Breast epithelium (tissue), 4 donors: ENCODE results near the gene MAP4K4. TPM values are rescaled to one million over a fixed set of nuclear protein-coding genes. Genes with fewer than 3 reads are reported as not detected.
"Not testable (repeated sequence)": the region's sequence is repeated elsewhere in the genome, so short reads cannot be mapped to it uniquely, and the experiment has no call there.

Source experiments
- DNase-seq, 2 donors: peaks; one replicate each; pipeline ENCODE4 v3.0.0-alpha.2; 2019; ENCODE audit warnings: low spot score in 2 of 2
- H3K27ac ChIP-seq, 2 donors: fragments of 200-600 bp; sonication (generic) in 1 of 2; one replicate each; pipeline ENCODE4 v1.5.1; 2016 to 2019; ENCODE audit warnings: mild to moderate bottlenecking in 1 of 2
- H3K27me3 ChIP-seq, 2 donors: fragments of 200-600 bp; sonication (generic) in 1 of 2; one replicate each; pipeline versions ENCODE4 v1.5.1 to v1.6.0; 2017 to 2019; ENCODE audit warnings: control low read depth in 1 of 2, mild to moderate bottlenecking in 1 of 2
- H3K36me3 ChIP-seq: fragments of 200-600 bp; one replicate; pipeline ENCODE4 v1.5.1; 2019
- H3K4me1 ChIP-seq, 2 donors: fragments of 200-600 bp; sonication (generic); one replicate each; pipeline ENCODE4 v1.5.1; 2016 to 2019; ENCODE audit warnings: control low read depth in 1 of 2
- H3K4me3 ChIP-seq, 3 donors: fragments of 200-600 bp; sonication (generic); 1 replicate in 2 of 3; 2 replicates in 1 of 3; pipeline ENCODE4 v1.5.1; 2016 to 2019; ENCODE audit warnings: mild to moderate bottlenecking in 3 of 3, moderate library complexity in 2 of 3
- H3K9me3 ChIP-seq, 2 donors: fragments of 200-600 bp; sonication (generic) in 1 of 2; one replicate each; pipeline ENCODE4 v1.5.1; 2016 to 2019; ENCODE audit warnings: control low read depth in 1 of 2
- POLR2A ChIP-seq: fragments of 450-650 bp; IDR thresholded peaks from one replicate; pipeline ENCODE4 v1.6.1; 2016; ENCODE audit warnings: antibody characterized with exemption, mild to moderate bottlenecking, moderate library complexity
- POLR2AphosphoS5 ChIP-seq, 3 donors: sonication (generic); formaldehyde crosslinking; IDR thresholded peaks; one replicate each; pipeline ENCODE4 v1.6.1; 2017; ENCODE audit warnings: antibody characterized with exemption in 3 of 3
- intact Hi-C: fragments of 100-400 bp; cut with DNase I; formaldehyde crosslinking; loops from one replicate; pipeline ENCODE4 v1.15.1; 2023; ENCODE audit warnings: low total_unique reads
- total RNA-seq, 3 donors: library from RNA; depleted of rRNA; stranded (reverse); fragments of >200 nt; gene quantifications; one replicate each; pipeline ENCODE4 v1.1.0, GENCODE V29; 2016
- TF ChIP-seq, protein P1 (sequence below), 3 donors: fragments of 450-650 bp; IDR thresholded peaks; one replicate each; pipeline ENCODE4 v1.5.1; 2016 to 2017; ENCODE audit warnings: antibody characterized with exemption in 3 of 3, mild to moderate bottlenecking in 3 of 3, moderate library complexity in 3 of 3

MAP4K4 gene
- total RNA-seq, 3 donors from 2014 or later: 62.1 to 89.1 (median 74.7) TPM

GRCh38 chr2:101744832-101745231 is 47.3 kb downstream of the MAP4K4 start:
- intact Hi-C loops: no loop called here
- no peaks in the 10 kb centered on the region for H3K9me3 ChIP-seq
- no peak overlapping the region for H3K27ac ChIP-seq

DNA sequence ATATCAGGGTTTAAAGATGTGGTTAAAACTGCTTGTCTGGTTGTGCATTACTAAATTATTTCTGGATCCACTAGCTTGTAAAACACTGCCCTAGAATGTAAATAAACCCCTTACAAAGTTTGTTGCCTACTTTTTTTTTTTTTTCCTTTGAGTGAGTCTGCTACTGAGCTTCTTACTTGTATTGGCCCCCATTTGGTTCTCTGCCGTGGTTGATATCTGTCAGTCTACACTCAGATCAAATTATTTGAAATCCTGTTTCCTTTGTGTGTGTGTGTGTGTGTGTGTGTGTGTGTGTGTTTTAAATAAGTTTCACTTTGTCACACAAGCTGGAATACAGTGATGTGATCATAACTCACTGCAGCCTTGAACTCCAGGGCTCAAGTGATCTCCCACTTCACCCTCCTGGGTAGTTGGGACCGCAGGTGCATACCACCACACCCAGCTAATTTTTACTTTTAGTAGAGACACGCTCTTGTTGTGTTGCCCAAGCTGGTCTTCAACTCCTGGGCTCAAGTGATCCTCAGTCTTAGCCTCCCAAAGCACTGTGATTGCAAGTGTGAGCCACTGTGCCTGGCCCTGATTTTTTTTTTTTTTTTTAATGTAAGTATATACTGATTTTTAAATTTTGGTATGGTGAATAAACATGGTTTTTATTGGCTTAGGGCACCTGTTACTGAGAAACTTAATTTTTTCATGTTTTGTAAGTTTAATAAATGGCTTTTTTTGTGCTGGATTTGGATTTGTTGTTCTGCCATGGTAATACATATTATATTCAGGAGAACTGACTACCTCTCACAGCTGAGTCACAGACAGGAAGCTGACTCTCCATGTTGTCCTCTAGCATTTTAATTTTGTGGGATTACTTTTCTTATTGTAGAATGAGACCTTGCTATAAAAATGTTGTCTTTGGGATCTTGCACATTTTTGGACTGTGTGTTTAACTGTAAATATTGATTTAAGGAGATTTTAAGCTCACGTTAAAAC is 48.5 kb downstream of the MAP4K4 start:
- TF ChIP-seq POLR2AphosphoS5 (IDR thresholded peaks at IDR 0.05): no peak
- H3K4me3 ChIP-seq: no peak overlapping the region
- H3K9me3 ChIP-seq: no peaks in the 10 kb centered on the region
- H3K27ac ChIP-seq: no peak overlapping the region
- DNase-seq: no peak
- H3K27me3 ChIP-seq: no peaks in the 10 kb centered on the region
- peaks cover 6 to 7% of the 10 kb centered on the region in 2 donors for H3K4me1 ChIP-seq
- no peaks in the 10 kb centered on the region for H3K36me3 ChIP-seq
- intact Hi-C loops: no loop called here

More at GRCh38 chr2:101744832-101745231, 47.3 kb downstream of the MAP4K4 start:
- Histone ChIP-seq H3K27me3 (no peaks in the 10 kb centered on the region), H3K36me3 (no peaks in the 10 kb centered on the region), H3K4me3 (no peak overlapping the region), H3K4me1 (peaks cover 6 to 7% of the 10 kb centered on the region in 2 donors)
- TF ChIP-seq POLR2A (no peak), POLR2AphosphoS5 (IDR thresholded peaks at IDR 0.05) (no peak)
- TF ChIP-seq, protein P1, sequence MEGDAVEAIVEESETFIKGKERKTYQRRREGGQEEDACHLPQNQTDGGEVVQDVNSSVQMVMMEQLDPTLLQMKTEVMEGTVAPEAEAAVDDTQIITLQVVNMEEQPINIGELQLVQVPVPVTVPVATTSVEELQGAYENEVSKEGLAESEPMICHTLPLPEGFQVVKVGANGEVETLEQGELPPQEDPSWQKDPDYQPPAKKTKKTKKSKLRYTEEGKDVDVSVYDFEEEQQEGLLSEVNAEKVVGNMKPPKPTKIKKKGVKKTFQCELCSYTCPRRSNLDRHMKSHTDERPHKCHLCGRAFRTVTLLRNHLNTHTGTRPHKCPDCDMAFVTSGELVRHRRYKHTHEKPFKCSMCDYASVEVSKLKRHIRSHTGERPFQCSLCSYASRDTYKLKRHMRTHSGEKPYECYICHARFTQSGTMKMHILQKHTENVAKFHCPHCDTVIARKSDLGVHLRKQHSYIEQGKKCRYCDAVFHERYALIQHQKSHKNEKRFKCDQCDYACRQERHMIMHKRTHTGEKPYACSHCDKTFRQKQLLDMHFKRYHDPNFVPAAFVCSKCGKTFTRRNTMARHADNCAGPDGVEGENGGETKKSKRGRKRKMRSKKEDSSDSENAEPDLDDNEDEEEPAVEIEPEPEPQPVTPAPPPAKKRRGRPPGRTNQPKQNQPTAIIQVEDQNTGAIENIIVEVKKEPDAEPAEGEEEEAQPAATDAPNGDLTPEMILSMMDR (IDR thresholded peaks at IDR 0.05): no peak
- no peak for DNase-seq

DNA sequence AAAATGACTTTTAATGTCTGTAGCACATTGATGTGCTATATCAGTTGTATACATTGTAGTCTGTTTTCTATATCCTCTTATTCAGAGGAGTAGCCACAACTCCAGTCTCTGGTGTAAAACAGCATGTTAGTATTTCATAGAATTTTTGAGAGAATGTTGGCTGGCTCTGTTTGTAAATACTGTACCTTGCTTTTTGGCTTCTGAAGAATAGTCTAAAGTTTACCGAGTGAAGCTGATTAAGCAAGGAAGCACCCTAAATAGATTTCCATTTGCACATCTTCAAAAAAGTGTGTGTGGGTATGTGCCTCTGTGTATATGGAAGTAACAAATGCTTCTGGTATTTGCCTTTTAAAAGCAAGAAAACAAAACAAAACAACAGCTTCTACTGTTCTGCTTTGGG is 50.5 kb downstream of the MAP4K4 start:
- Histone ChIP-seq H3K27me3 (no peaks in the 10 kb centered on the region), H3K36me3 (no peaks in the 10 kb centered on the region), H3K27ac (no peak overlapping the region), H3K9me3 (no peaks in the 10 kb centered on the region), H3K4me3 (no peak overlapping the region), H3K4me1 (peaks cover 0 to 2% of the 10 kb centered on the region in 2 donors)
- DNase-seq: no peak
- TF ChIP-seq POLR2AphosphoS5 (IDR thresholded peaks at IDR 0.05): no peak
- no peak for TF ChIP-seq POLR2A
- TF ChIP-seq, protein P1 (IDR thresholded peaks at IDR 0.05): no peak
- intact Hi-C loops: no loop called here

DNA sequence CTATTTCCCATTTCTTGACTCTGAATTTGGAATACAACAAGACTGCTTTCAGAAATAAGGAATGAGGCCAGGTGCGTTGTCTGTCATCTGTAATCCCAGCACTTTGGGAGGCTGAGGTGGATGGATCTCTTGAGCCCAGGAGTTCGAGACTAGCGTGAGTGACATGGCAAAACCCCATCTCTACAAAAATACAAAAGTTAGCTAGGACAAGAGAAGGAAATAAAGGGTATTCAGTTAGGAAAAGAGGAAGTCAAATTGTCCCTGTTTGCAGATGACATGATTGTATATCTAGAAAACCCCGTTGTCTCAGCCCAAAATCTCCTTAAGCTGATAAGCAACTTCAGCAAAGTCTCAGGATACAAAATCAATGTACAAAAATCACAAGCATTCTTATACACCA is 51.0 kb downstream of the MAP4K4 start:
- H3K36me3 ChIP-seq, H3K27ac ChIP-seq, intact Hi-C loops, H3K27me3 ChIP-seq, H3K4me3 ChIP-seq, H3K9me3 ChIP-seq, H3K4me1 ChIP-seq, DNase-seq: not testable (repeated sequence)

GRCh38 chr2:101750688-101751087 is 53.2 kb downstream of the MAP4K4 start:
- no peak for DNase-seq
- no peaks in the 10 kb centered on the region for H3K9me3 ChIP-seq
- intact Hi-C loops: no loop called here
- peaks cover 0 to 2% of the 10 kb centered on the region in 2 donors for H3K4me1 ChIP-seq
- TF ChIP-seq, protein P1 (IDR thresholded peaks at IDR 0.05): no peak
- TF ChIP-seq POLR2AphosphoS5 (IDR thresholded peaks at IDR 0.05) (no peak), POLR2A (no peak)
- no peaks in the 10 kb centered on the region for H3K36me3 ChIP-seq
- H3K4me3 ChIP-seq: no peak overlapping the region
- H3K27me3 ChIP-seq: no peaks in the 10 kb centered on the region
- H3K27ac ChIP-seq: peak overlapping the region in 1 of 2 donors; percentile 5

- Histone ChIP-seq H3K27ac (peak overlapping the region in 1 of 2 donors; percentile 5), H3K9me3 (no peaks in the 10 kb centered on the region), H3K27me3 (no peaks in the 10 kb centered on the region), H3K36me3 (no peaks in the 10 kb centered on the region), H3K4me1 (peaks cover 0 to 2% of the 10 kb centered on the region in 2 donors), H3K4me3 (no peak overlapping the region)
- no peak for DNase-seq
- TF ChIP-seq POLR2A: no peak
- TF ChIP-seq, protein P1 (IDR thresholded peaks at IDR 0.05): no peak
- no peak for TF ChIP-seq POLR2AphosphoS5 (IDR thresholded peaks at IDR 0.05)
- intact Hi-C loops: no loop called here
These were observed 53.8 kb downstream of the MAP4K4 start for GRCh38 chr2:101751276-101751815.
